ENCODE measurements around the gene RNF121.

RNF121 gene

DNA sequence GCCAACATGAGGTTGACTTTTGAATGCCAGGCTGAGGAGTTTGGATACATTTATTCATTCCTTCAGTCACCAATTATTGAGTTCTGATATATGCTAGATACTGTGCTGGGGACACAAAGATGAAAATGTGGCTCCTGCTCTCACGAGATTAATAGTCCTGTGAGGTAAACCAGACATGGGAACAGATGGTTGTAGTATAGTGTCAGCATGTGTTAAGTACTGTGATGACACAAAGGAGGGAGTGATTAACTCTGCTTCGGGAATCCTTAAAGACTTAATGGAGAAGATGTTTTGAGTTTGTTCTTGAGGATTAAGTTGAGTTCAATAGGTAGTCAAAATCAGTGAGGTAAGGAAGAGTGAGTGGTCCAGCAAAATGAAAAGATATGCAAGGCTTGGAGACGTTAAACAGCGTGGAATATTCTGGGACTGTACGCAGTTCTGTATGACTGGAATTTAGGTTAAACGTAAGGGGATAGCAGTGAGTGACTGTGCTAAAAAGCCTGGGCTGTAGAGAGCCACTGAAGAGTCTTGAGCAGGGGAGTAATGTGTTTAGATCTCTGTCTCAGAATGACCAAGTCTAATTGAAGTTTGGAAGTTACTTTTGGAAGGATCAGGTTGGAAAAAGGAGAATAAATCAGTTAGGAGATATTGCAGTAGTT lies 11.8 kb downstream of the RNF121 start:
- TF ChIP-seq, protein P1, sequence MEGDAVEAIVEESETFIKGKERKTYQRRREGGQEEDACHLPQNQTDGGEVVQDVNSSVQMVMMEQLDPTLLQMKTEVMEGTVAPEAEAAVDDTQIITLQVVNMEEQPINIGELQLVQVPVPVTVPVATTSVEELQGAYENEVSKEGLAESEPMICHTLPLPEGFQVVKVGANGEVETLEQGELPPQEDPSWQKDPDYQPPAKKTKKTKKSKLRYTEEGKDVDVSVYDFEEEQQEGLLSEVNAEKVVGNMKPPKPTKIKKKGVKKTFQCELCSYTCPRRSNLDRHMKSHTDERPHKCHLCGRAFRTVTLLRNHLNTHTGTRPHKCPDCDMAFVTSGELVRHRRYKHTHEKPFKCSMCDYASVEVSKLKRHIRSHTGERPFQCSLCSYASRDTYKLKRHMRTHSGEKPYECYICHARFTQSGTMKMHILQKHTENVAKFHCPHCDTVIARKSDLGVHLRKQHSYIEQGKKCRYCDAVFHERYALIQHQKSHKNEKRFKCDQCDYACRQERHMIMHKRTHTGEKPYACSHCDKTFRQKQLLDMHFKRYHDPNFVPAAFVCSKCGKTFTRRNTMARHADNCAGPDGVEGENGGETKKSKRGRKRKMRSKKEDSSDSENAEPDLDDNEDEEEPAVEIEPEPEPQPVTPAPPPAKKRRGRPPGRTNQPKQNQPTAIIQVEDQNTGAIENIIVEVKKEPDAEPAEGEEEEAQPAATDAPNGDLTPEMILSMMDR (IDR thresholded peaks at IDR 0.05; ENCODE audit: insufficient read depth, low read depth, low read length, missing control alignments), result no peak
- H3K4me3 ChIP-seq (ENCODE audit: low read depth, low read length), result no peak overlapping the region
- no peak for DNase-seq (ENCODE audit: low read depth)

DNA sequence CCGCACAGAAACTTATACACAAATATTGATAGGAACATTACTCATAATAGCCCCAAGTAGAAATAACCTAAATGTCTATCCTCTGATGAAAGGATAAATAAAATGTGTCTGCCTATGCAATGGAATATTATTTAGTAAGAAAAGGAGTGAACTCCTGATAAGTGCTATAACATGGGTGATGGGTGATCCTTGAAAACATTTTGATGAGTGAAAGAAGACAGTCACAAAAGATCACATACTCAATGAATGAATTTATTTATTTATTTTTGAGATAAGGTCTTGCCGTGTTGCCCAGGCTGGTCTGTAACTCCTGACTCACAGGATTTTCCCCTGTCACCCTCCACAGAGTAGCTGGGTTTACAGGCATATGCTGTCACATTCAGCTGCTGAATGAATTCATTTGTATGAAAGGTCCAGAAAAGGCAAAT lies 17.3 kb downstream of the RNF121 start:
- TF ChIP-seq, protein P1 (IDR thresholded peaks at IDR 0.05; ENCODE audit: insufficient read depth, low read depth, low read length, missing control alignments), result no peak

DNA sequence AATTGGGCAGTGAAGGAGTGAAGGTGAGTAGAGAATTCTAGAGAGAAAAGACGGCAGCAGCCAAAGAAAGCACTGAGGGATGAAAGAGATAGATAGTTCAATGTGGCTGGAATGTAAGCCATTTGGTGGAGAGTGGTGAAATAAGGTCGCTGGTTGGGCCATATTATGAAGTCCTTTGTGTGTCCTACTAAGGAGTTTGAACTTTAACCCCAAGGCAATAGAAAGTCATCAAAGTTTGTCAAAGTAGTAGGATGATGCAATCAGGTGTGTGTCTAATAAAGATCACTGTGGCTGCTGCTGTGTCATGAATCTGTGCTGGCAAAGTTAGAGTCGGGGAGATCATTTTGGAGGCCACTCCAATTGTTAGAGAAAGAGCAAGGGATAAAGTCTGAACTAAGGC lies 18.7 kb downstream of the RNF121 start:
- no peak overlapping the region for H3K4me3 ChIP-seq (ENCODE audit: low read depth, low read length)
- no peak for DNase-seq (ENCODE audit: low read depth)
- TF ChIP-seq, protein P1 (IDR thresholded peaks at IDR 0.05; ENCODE audit: insufficient read depth, low read depth, low read length, missing control alignments), result no peak

More for the DNA sequence above, 17.3 kb downstream of the RNF121 start:
- no peak overlapping the region for H3K4me3 ChIP-seq (ENCODE audit: low read depth, low read length)
- peak; percentile 23 for DNase-seq (ENCODE audit: low read depth)

DNA sequence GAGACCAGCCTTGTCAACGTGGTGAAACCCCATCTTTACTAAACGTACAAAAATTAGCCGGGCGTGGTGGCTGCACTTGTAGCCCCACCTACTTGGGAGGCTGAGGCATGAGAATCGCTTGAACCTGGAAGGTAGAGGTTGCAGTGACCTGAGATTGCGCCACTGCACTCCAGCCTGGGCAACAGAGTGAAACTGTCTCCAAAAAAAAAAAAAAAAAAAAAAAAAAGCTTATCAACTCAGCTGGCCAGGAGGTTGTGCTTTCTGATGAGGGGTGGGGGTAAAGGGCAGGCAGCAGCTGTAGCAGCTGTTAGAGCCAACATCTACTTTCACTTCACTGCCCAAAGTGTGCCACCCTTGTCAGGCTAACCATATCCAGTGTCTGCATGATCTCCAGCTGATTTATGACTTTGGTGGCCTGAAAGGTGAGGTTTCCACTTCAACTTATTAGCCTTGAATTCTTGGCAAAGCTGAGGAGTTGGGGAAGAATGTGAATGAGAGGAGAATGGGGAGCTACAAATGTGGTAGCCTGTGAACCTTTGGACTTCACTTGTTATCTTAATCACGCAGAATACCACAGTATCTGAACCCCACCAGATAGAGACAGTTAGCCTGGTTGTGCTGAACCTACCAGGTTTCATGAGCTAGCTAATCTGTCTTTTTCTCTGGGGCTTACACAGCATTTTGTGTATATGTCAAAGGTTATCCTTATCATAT lies 19.6 kb downstream of the RNF121 start:
- H3K4me3 ChIP-seq (ENCODE audit: low read depth, low read length), result no peak overlapping the region
- TF ChIP-seq, protein P1 (IDR thresholded peaks at IDR 0.05; ENCODE audit: insufficient read depth, low read depth, low read length, missing control alignments), result no peak
- no peak for DNase-seq (ENCODE audit: low read depth)

DNA sequence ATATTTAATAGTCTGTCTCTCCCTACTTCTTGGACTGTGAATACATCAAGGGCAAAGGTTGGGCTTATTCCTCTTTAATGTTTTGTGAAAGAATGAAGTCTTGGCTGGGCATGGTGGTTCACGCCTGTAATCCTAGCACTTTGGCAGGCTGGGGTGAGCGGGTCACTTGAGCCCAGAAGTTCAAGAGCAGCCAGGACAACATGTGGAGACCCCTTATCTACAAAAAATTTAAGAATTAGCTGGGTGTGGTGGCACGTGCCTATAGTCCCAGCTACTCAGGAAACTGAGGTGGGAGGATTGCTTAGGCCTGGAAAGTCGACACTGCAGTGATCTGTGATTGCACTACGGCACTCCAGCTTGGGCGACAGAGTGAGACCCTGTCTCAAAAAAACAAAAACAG lies 20.2 kb downstream of the RNF121 start:
- no peak overlapping the region for H3K4me3 ChIP-seq (ENCODE audit: low read depth, low read length)
- DNase-seq (ENCODE audit: low read depth), result no peak

DNA sequence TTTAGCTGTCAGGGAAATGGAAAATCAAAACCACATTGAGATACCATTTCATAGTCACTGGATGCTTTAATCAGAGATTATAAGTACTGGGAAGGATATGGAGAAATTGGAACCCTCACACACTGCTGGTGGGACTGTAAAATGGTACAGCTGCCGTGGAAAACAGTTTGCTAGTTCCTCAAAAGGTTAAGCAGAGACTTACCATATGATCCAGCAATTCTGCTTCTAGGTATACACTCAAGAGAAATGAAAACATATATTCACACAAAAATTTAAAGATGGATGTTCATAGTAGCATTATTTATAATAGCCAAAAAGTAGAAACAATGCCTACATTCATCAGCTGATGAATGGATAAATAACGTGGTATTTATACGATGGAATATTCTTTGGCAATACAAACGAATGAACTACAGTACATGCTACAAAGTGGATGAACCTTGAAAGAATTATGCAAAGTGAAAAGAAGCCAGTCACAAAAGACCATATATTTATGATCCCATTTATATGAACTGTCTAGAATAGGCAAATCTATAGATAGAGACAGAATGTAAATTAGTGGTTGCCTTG lies 23.0 kb downstream of the RNF121 start:
- no peak for DNase-seq (ENCODE audit: low read depth)
- H3K4me3 ChIP-seq (ENCODE audit: low read depth, low read length), result no peak overlapping the region
- TF ChIP-seq, protein P1 (IDR thresholded peaks at IDR 0.05; ENCODE audit: insufficient read depth, low read depth, low read length, missing control alignments), result no peak

More for the DNA sequence above, 20.2 kb downstream of the RNF121 start:
- TF ChIP-seq, protein P1 (IDR thresholded peaks at IDR 0.05; ENCODE audit: insufficient read depth, low read depth, low read length, missing control alignments), result no peak

Data from GM12865 (cell line).